H1 (cell line): ENCODE measurements around the gene SLC7A9. TPM values are rescaled to one million over a fixed set of nuclear protein-coding genes. Genes with fewer than 3 reads are reported as not detected.

Experiments used
- NRF1 ChIP-seq: IDR thresholded peaks from 2 replicates; pipeline ENCODE4 v1.6.1; 2011; ENCODE audit warnings: mild to moderate bottlenecking, low read depth, low read length, improper control_type of control experiment
- RNF2 ChIP-seq: fragments of 200-900, 300-1000 bp; sonication (generic); IDR thresholded peaks from 2 replicates; pipeline ENCODE4 v1.7.1; 2016; ENCODE audit warnings: borderline replicate concordance, low read depth, mild to moderate bottlenecking, antibody characterized with exemption, low read length; ENCODE audit not compliant: poor library complexity, severe bottlenecking; ENCODE audit errors: missing control alignments
- SAP30 ChIP-seq: fragments of 300-600 bp; sonication (generic); IDR thresholded peaks from 2 replicates; pipeline ENCODE4 v1.7.1; 2012; ENCODE audit warnings: low read length, moderate library complexity, mild to moderate bottlenecking, inconsistent platforms; ENCODE audit not compliant: insufficient read depth, insufficient replicate concordance
- SRF ChIP-seq: IDR thresholded peaks from 2 replicates; pipeline ENCODE4 v1.6.1; 2011; ENCODE audit warnings: mild to moderate bottlenecking, low read depth, low read length, moderate library complexity
- ZNF274 ChIP-seq: IDR thresholded peaks from 2 replicates; pipeline ENCODE4 v1.7.0; 2012; ENCODE audit warnings: low read length, borderline replicate concordance; ENCODE audit errors: extremely low read depth
- polyA plus RNA-seq, 7 experiments: library from polyadenylated mRNA; depleted of rRNA in 3 of 7; stranded (reverse) in 5 of 7; unstranded in 2 of 7; fragments of >200 nt in 5 of 7; fragments of 200-250 nt in 2 of 7; gene quantifications; 1 replicate in 5 of 7; 2 replicates in 1 of 7; 4 replicates in 1 of 7; pipeline versions ENCODE4 v1.2.1 to v1.2.3, GENCODE V29; 2011 to 2013; ENCODE audit warnings: missing spikeins in 2 of 7, mixed read lengths in 2 of 7
- total RNA-seq: library from RNA; stranded (reverse); fragmentation: NEBNext Ultra II Directional; extraction: Animal tissue kit (Norgen Biotek cat#: 25700); gene quantifications from 2 replicates; pipeline ENCODE4 v1.2.1, GENCODE V29; 2021

The SLC7A9 gene
- total and polyA plus RNA-seq, 2 of the 8 experiments (the other 6 are each of a cell fraction or from before 2014, with no cell fraction given), result 0.15 TPM; not detected in 1

DNA sequence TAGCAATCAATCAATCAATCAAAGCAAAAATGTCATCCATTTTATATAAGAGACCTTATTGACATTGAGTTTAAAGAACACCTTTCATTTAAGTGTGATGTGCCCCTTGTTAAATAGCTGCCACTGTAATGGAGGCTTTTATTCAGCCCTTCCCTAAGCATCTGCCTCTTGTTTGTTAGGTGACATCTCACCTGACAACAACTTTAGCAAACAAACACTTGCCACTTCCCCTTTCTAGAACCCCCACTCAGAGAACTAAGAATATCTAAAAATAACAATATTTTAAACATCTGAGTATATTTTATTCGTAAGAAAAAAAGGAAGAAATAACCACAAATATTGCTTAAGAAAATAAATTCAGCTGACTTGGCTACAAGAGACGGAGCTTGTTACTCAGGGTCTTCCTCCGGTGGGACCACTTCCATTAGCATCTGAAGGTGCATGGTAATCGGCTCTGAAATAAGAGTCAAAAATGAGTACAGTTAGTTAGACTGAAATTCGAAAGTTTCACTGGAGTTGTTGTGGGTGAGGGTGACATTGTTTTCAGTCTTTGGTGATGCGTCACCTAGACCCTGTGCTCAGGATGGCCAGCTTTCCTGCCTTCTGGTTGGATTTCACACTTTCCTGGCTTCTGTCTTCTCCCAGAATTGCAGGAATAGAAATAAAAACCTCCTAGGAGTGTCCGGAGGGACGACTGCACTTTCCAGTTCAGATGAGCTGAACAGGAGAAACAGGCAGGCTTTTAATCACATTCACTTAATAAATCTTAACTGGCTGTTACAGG lies 39.1 kb downstream of the SLC7A9 start (continued):
- TF ChIP-seq ZNF274 (no peak), NRF1 (no peak), RNF2 (no peak), SRF (no peak), SAP30 (no peak)
